B cell (primary cell): ENCODE results near the gene CELA2A.
"Not testable (repeated sequence)": the region's sequence is repeated elsewhere in the genome, so short reads cannot be mapped to it uniquely, and the experiment has no call there.

Source experiments
- EZH2 ChIP-seq: IDR thresholded peaks from 2 replicates; pipeline ENCODE4 v1.6.1; 2012; ENCODE audit warnings: borderline replicate concordance, low read depth, mild to moderate bottlenecking, moderate library complexity, low read length; ENCODE audit not compliant: insufficient read depth, poor library complexity, severe bottlenecking
- TF ChIP-seq, protein P1 (sequence below): fragments of 200-600 bp; IDR thresholded peaks from one replicate; pipeline ENCODE4 v1.8.0; 2022; ENCODE audit warnings: antibody characterized with exemption, mild to moderate bottlenecking

DNA sequence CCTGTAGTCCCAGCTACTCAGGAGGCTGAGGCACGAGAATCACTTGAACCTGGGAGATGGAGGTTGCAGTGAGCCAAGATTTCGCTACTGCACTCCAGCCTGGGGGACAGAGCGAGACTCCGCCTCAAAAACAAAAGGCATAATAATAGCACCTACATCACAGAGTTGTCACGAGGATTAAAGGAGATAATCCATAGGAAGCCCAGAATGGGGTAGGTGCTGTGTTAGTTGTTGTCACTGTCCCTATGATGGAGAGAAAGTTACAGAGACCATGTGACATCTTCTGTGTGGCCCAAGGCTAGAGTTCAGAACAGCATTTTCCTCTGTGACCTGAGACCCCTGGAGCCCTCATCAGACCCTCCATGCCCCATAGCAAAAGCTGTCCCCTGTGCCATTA lies 7.4 kb downstream of the CELA2A start:
- TF ChIP-seq, protein P1, sequence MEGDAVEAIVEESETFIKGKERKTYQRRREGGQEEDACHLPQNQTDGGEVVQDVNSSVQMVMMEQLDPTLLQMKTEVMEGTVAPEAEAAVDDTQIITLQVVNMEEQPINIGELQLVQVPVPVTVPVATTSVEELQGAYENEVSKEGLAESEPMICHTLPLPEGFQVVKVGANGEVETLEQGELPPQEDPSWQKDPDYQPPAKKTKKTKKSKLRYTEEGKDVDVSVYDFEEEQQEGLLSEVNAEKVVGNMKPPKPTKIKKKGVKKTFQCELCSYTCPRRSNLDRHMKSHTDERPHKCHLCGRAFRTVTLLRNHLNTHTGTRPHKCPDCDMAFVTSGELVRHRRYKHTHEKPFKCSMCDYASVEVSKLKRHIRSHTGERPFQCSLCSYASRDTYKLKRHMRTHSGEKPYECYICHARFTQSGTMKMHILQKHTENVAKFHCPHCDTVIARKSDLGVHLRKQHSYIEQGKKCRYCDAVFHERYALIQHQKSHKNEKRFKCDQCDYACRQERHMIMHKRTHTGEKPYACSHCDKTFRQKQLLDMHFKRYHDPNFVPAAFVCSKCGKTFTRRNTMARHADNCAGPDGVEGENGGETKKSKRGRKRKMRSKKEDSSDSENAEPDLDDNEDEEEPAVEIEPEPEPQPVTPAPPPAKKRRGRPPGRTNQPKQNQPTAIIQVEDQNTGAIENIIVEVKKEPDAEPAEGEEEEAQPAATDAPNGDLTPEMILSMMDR, result not testable (repeated sequence)
- TF ChIP-seq EZH2, result not testable (repeated sequence)
